ENCODE measurements around the gene LDHAL6A.

GRCh38 chr11:18521122-18521521 is 65.5 kb downstream of the LDHAL6A start:
- TF ChIP-seq CTCF (IDR thresholded peaks at IDR 0.05) (no peak), EP300 (IDR thresholded peaks at IDR 0.05) (no peak)

All from sigmoid colon (tissue), 4 donors.